ENCODE results near the gene LYPD6.

GRCh38 chr2:149473068-149473467, 142.7 kb downstream of the LYPD6 start:
- TF ChIP-seq, protein P1, sequence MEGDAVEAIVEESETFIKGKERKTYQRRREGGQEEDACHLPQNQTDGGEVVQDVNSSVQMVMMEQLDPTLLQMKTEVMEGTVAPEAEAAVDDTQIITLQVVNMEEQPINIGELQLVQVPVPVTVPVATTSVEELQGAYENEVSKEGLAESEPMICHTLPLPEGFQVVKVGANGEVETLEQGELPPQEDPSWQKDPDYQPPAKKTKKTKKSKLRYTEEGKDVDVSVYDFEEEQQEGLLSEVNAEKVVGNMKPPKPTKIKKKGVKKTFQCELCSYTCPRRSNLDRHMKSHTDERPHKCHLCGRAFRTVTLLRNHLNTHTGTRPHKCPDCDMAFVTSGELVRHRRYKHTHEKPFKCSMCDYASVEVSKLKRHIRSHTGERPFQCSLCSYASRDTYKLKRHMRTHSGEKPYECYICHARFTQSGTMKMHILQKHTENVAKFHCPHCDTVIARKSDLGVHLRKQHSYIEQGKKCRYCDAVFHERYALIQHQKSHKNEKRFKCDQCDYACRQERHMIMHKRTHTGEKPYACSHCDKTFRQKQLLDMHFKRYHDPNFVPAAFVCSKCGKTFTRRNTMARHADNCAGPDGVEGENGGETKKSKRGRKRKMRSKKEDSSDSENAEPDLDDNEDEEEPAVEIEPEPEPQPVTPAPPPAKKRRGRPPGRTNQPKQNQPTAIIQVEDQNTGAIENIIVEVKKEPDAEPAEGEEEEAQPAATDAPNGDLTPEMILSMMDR (IDR thresholded peaks at IDR 0.05), result no peak
- no peak for TF ChIP-seq POLR2A (IDR thresholded peaks at IDR 0.05)

Data from body of pancreas (tissue), 4 donors.